Endothelial cell (in vitro differentiated cells): ENCODE data around the gene AUTS2. TPM values are rescaled to one million over a fixed set of nuclear protein-coding genes. Genes with fewer than 3 reads are reported as not detected.

Experiments
- DNase-seq: peaks from one replicate; pipeline ENCODE4 v3.0.0; 2021; ENCODE audit warnings: low spot score
- H3K27ac Mint-ChIP-seq: one replicate; pipeline ENCODE4 v1.8.0; 2021; ENCODE audit warnings: mixed read lengths, inconsistent platforms; ENCODE audit not compliant: unreplicated experiment
- H3K27me3 Mint-ChIP-seq: one replicate; pipeline ENCODE4 v1.8.0; 2021; ENCODE audit warnings: mild to moderate bottlenecking, moderate library complexity, mixed read lengths, inconsistent platforms; ENCODE audit not compliant: unreplicated experiment
- H3K36me3 Mint-ChIP-seq: one replicate; pipeline ENCODE4 v1.8.0; 2021; ENCODE audit warnings: mild to moderate bottlenecking, low read depth, mixed read lengths, inconsistent platforms; ENCODE audit not compliant: unreplicated experiment
- H3K4me1 Mint-ChIP-seq: one replicate; pipeline ENCODE4 v1.8.0; 2021; ENCODE audit warnings: mild to moderate bottlenecking, mixed read lengths, inconsistent platforms; ENCODE audit not compliant: unreplicated experiment
- H3K4me3 Mint-ChIP-seq: one replicate; pipeline ENCODE4 v1.8.0; 2021; ENCODE audit warnings: mild to moderate bottlenecking, mixed read lengths, inconsistent platforms; ENCODE audit not compliant: unreplicated experiment
- H3K9me3 Mint-ChIP-seq: one replicate; pipeline ENCODE4 v1.8.0; 2021; ENCODE audit warnings: mixed read lengths, inconsistent platforms; ENCODE audit not compliant: unreplicated experiment
- total RNA-seq: library from RNA; stranded (reverse); fragmentation: NEBNext Ultra II Directional; extraction: Animal tissue kit (Norgen Biotek cat#: 25700); gene quantifications from one replicate; pipeline ENCODE4 v1.2.1, GENCODE V29; 2021; ENCODE audit not compliant: unreplicated experiment
- TF ChIP-seq, protein P1 (sequence below): fragments of 200-600 bp; sonication (generic); IDR thresholded peaks from one replicate; pipeline ENCODE4 v1.5.0; 2021; ENCODE audit warnings: antibody characterized with exemption; ENCODE audit not compliant: unreplicated experiment

The AUTS2 gene
- total RNA-seq, 1 donor from 2014 or later = 103 TPM

DNA sequence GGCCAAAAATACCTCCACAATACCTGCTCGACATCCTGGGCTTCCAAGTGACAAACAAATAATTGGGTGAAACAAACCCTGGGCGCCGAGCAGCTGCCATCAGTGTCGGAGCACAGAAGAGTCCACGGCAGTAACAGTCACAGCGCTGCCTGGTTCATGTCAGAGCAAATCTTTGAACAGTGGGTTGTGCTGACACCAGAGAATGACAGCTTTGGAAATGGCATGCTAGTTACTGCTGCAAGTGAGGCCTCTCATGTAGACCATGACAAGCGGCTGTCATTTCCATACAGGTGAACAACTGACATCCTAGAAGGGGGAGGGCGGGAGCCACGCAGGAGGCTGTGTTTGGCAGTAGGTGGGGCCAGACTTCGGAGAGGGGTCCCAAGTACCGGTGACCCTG lies 1113.2 kb downstream of the AUTS2 start:
- H3K9me3 Mint-ChIP-seq = no peaks in the 10 kb centered on the region
- peaks cover 2% of the 10 kb centered on the region for H3K27me3 Mint-ChIP-seq
- no peak overlapping the region for H3K4me3 Mint-ChIP-seq
- H3K36me3 Mint-ChIP-seq = peaks cover 22% of the 10 kb centered on the region
- TF ChIP-seq, protein P1, sequence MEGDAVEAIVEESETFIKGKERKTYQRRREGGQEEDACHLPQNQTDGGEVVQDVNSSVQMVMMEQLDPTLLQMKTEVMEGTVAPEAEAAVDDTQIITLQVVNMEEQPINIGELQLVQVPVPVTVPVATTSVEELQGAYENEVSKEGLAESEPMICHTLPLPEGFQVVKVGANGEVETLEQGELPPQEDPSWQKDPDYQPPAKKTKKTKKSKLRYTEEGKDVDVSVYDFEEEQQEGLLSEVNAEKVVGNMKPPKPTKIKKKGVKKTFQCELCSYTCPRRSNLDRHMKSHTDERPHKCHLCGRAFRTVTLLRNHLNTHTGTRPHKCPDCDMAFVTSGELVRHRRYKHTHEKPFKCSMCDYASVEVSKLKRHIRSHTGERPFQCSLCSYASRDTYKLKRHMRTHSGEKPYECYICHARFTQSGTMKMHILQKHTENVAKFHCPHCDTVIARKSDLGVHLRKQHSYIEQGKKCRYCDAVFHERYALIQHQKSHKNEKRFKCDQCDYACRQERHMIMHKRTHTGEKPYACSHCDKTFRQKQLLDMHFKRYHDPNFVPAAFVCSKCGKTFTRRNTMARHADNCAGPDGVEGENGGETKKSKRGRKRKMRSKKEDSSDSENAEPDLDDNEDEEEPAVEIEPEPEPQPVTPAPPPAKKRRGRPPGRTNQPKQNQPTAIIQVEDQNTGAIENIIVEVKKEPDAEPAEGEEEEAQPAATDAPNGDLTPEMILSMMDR = no peak
- no peak for DNase-seq
- peaks cover 20% of the 10 kb centered on the region for H3K4me1 Mint-ChIP-seq
- no peak overlapping the region for H3K27ac Mint-ChIP-seq

DNA sequence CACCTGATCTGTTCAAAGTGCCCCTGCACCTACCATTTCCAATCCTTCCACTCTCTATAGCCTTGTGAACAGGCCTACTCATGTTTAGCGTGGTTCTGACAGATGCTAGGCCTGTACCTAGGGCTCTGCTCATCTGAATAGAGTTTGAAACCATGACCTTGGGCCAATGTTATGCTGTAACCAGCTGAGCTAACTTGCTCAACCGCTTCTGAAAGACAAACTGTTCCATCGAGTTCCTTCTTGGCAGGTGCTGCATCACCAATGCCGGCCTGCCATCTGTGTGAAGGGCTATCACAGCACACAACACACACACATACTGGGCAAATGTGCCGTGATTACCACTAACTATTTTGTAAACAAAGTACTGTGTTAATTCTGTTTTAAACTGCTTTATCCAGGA lies 1114.7 kb downstream of the AUTS2 start:
- H3K4me3 Mint-ChIP-seq = no peak overlapping the region
- peaks cover 2% of the 10 kb centered on the region for H3K27me3 Mint-ChIP-seq
- no peak overlapping the region for H3K27ac Mint-ChIP-seq
- no peaks in the 10 kb centered on the region for H3K9me3 Mint-ChIP-seq
- TF ChIP-seq, protein P1 = no peak
- H3K4me1 Mint-ChIP-seq = peaks cover 28% of the 10 kb centered on the region
- peaks cover 22% of the 10 kb centered on the region for H3K36me3 Mint-ChIP-seq
- DNase-seq = no peak

DNA sequence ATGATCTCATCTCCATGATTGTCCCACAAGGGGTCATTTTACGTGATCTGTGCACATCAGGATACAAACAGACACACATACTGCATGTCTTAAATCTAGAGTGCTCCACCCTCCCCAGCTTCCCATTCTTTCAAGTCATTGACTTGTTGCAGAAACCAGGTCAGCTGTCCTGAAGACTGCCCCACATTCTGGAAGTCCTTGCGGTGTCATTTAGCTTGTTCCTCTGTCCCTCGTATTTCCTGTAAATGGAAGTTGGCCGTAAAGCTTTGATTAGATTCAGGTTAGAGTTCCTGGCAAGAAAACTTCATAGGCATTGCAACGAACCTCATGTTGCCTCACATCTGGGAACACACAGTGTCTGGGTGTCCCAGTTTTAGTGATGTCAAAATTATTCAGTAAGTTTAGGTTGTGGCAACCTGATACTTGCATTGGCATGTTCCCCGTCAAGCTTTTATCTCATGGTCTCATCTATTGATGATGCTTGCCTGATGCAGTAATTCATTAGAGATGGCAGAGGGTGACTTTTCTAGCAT lies 1116.3 kb downstream of the AUTS2 start:
- peak overlapping the region; percentile 58 for H3K4me3 Mint-ChIP-seq
- DNase-seq = no peak
- TF ChIP-seq, protein P1 = no peak
- H3K36me3 Mint-ChIP-seq = peaks cover 27% of the 10 kb centered on the region
- H3K4me1 Mint-ChIP-seq = peaks cover 39% of the 10 kb centered on the region
- peaks cover 2% of the 10 kb centered on the region for H3K27me3 Mint-ChIP-seq
- no peak overlapping the region for H3K27ac Mint-ChIP-seq
- H3K9me3 Mint-ChIP-seq = no peaks in the 10 kb centered on the region

DNA sequence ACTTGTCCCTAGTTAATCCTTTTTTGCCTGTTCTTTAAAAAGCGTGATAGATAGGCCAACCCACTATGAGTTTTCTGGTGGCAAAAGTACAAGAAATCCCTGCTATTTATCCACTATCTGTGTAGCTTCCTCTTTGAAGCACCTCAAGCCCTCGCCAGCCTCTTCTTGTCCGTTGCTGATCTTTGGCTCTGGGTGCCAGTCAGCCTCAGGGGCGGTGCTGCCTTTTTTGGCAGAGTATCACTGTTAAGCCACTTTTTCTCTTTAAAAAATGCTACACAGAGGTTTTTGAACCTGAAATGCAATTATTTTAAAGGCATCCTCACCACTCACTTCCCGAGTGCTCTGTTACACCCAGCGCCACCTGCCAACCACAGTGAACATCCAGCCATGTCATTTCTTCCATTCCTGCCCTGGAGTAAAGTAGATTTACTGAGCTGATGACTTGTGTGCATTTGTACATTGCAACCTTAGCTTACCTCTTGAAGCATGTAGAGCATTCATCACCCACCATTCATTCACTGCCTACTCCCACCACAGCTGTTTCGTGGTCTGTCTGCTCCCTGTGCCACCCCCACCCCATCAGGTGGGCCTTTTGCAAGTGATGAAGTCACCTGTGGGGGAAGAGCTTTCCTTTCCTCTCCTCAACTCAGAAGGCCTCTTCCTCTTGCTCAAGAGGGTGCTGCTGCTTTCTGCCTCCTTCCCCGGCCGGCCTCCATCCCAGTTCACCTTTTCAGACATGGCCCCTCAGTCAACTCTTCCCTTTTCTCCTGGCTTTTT lies 1119.5 kb downstream of the AUTS2 start:
- H3K27me3 Mint-ChIP-seq = peaks cover 2% of the 10 kb centered on the region
- H3K9me3 Mint-ChIP-seq = no peaks in the 10 kb centered on the region
- no peak for DNase-seq
- H3K4me3 Mint-ChIP-seq = peak overlapping the region; percentile 35
- peaks cover 36% of the 10 kb centered on the region for H3K4me1 Mint-ChIP-seq
- TF ChIP-seq, protein P1 = no peak
- no peak overlapping the region for H3K27ac Mint-ChIP-seq
- peaks cover 17% of the 10 kb centered on the region for H3K36me3 Mint-ChIP-seq

DNA sequence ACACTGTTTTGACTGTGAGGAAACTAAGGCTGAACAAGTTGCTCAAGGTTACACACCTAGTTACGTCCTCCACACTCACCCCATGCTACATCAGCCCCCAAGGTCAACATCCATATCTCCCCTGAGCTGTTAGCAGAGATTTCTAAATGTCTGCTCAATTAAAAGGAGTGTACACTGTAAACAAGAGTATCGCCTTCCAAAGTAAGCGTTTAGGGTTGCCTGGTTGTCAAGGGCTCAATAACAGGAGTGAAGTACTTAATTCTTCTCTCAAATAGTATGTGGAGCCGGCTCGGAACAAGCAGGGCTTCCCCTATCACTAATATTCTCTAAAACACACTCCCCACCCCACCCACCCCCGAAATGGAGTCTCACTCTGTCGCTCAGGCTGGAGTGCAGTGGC lies 1120.8 kb downstream of the AUTS2 start:
- Mint-ChIP-seq H3K9me3 (no peaks in the 10 kb centered on the region), H3K27me3 (no peaks in the 10 kb centered on the region), H3K4me3 (peak overlapping the region; percentile 16), H3K27ac (no peak overlapping the region), H3K4me1 (peaks cover 43% of the 10 kb centered on the region), H3K36me3 (peaks cover 14% of the 10 kb centered on the region)
- DNase-seq = no peak
- TF ChIP-seq, protein P1 = no peak
